NCI-H226 (cell line): Measurements from ENCODE around the gene PNPLA1.

Experiments used
- DNase-seq: peaks from one replicate; pipeline ENCODE4 v3.0.0-alpha.2; 2015

The PNPLA1 gene

GRCh38 chr6:36269834-36270705, at the start of gene PNPLA1:
Gene PNPLA1 (plus strand): TSS chr6:36270060. CDS start chr6:36270460, 400 bp downstream.
- DNase-seq, result peak; percentile 92

DNA sequence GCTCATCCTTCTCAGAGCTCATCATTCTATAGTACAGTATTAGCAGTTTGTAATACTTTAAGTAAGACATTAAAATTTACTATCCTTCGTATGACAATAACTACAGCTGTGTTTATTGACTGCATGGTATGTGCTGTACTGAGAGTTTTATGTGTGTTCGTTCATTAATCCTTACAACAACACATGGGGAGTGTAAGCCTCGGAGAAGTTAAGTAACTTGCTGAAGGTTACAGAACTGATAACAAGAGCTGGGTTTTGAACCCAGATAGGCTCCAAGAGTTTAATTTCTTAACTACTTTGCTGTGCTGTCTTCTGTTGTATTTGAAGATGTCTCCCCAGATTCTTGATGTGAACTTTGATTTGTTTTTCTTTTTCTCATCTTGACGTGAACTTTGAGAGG, 49.6 kb upstream of the PNPLA1 start:
- no peak for DNase-seq

GRCh38 chr6:36221674-36222073, 48.2 kb upstream of the PNPLA1 start:
- no peak for DNase-seq

GRCh38 chr6:36222924-36223323, 46.9 kb upstream of the PNPLA1 start:
- DNase-seq, result no peak

DNA sequence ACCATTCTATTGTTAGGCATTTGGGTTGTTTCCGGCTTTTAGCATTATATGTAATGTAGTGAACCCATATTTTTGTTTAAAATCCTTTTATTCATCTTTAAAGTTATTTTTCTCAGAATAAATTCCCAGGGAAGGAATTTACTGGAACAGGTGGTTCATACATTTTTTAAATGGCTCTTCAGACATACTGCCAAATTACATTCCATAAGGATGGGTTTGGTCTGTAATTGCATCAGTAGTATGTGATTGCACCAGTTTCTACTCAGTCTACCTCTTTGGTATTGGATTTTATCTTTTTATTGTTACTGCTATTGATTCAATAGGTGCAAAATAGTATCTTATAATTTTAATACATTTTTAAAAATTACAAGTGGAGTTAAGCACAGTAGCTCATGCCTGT, 46.2 kb upstream of the PNPLA1 start:
- no peak for DNase-seq

- no peak for DNase-seq
Measured at GRCh38 chr6:36224918-36225461, 44.9 kb upstream of the PNPLA1 start.

DNA sequence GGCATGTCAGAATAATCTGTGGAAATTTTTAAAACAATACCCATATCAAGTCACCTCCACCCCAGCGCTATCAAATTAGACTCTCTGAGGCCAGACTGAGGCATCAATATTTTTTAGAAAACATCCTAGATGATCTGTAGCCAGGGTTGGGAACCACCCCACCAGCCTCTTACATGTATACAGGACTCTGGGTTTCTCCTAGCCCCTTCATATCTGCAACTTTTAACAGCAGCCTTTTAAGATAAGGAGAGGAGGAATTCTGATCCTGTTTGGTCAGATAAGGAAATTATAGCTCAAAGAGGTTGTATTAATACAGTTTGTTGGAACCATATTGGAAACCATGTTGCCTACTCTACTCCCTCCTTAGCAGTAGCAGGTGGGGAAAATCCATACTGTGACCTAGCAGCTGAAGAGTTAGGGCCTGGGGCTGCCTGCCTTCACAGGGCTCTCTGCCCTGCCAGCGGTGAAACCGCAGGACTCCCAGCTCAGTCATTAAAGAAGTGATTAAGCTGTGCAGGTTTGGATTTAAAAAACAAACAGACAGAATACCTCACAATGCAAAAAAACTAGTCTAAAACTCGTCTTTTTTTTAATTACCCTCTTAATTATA, 43.3 kb upstream of the PNPLA1 start:
- no peak for DNase-seq

DNA sequence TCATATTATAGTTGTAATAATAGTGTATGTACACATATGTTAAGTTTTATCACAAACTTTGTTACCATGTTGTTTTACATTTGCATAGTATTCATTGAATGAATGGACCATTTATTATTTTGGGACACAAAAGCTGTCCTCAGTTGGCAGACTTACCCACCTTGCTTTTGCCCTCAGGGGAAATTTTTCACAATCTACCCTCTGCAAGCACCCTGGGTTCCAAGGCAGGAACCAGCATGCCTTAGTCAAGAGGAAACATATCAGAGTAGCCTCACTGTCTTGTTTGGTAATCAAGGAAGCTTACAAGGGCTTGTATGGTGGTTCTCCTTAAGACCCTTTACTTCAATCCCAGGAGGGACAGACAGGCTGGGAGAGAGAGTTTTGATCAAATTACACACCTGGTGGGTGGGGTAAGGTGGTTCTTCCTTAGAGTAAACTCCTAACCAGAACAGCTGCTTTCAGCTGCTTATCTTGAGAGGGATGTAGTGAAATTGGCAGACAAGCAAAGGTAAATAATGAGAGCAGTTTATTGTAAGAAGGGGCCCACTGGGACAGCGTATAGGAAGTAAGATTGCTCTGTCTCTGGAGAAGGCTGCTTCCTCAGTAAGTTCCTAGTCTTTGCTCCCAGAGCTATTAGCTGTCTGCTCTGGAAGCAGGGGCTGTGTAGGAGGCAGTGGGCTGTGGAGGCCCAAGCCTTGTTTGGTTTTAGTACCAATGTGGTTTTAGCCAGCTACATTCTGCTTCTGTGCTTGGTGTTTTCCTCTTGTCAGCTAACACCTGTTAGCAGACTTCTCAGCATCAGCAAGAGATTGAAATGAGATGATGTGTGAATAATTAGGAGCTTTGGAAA, 42.3 kb upstream of the PNPLA1 start:
- DNase-seq, result no peak

DNA sequence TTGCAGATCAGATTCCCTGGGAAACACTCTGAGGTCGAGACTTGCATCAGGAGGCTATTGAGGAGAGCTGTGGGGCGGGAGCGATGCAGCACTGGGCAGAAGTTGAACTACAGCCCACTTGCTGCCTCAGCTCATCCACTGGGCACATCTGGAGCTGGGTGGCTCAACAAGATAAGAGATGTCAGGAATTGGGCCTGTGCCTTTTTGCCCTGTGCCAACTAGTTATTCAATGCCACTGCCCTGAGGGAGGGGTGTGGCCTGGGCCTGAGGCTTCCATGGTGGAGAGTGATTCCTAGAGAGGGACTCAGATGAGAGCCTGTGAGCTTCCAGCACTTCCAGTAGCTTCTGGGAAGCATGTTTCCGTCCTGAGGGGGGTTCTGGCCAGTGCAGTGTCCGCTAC, 40.6 kb upstream of the PNPLA1 start:
- DNase-seq, result no peak

- DNase-seq, result no peak
Measured at GRCh38 chr6:36230371-36230770, 39.5 kb upstream of the PNPLA1 start.

- DNase-seq, result no peak
Measured at GRCh38 chr6:36232172-36232571, 37.7 kb upstream of the PNPLA1 start.

DNA sequence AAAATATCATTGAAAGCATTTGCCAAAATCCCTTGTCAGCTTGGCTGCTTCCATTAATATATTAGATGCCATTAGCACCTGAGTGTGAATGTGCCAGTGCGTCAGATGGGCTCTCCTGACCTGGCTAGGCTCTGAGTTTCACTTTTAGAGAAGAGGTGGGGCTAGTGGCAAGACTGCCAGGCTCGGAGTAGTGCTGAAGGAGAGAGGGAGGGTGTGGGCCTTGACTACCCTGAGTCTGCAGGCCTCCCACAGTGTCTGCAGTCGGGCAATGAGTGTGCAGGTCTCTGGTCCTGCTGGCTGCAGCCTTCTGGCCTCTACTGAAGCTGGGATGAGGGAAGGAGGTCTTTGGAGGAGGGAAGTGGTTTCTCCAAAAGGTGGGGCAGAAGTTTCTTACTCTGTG, 34.6 kb upstream of the PNPLA1 start:
- no peak for DNase-seq

GRCh38 chr6:36235862-36236261, 34.0 kb upstream of the PNPLA1 start:
- DNase-seq, result no peak

GRCh38 chr6:36239774-36240173, 30.1 kb upstream of the PNPLA1 start:
- no peak for DNase-seq

DNA sequence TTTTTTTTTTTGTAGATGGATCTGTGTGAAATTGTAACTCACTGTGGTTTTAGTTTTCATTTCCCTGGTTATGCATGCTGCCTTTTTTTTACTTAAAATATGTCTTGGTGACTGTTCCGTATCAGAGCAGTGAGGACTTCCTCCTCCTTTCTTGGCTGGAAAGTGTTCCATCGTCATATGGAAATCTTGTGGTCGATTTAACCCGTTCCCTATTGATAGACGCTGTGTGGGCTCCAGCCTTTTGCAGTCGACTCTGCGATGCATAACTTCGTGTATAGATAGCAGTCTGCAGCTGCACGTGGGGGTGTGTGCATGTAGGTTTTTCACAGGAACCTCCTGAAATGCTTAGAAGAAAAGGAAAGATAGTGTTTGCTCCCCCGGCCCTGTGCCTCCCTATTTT, 28.1 kb upstream of the PNPLA1 start:
- DNase-seq, result no peak

- no peak for DNase-seq
Measured at GRCh38 chr6:36242161-36242560, 27.7 kb upstream of the PNPLA1 start.

DNA sequence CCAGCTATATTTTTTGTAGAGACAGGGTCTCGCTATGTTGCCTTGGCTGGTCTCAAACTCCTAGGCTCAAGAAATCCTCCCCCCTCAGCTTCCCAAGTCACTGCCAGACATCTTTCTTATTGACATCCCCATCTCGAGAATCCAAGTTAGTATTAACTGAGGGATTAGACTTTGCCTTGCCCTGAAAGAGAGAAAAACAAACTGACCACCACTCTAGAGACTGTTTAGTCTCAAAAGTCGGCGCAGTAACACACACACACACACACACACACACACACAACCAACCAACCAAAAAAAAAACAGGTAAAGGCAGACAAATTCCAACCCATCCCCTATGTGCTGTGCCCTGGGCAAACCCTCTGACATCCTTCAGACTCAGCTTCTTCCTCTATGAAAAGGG, 27.2 kb upstream of the PNPLA1 start:
- DNase-seq, result no peak

GRCh38 chr6:36243562-36244212, 26.2 kb upstream of the PNPLA1 start:
- no peak for DNase-seq

GRCh38 chr6:36244641-36245280, 25.1 kb upstream of the PNPLA1 start:
- DNase-seq, result peak; percentile 61

DNA sequence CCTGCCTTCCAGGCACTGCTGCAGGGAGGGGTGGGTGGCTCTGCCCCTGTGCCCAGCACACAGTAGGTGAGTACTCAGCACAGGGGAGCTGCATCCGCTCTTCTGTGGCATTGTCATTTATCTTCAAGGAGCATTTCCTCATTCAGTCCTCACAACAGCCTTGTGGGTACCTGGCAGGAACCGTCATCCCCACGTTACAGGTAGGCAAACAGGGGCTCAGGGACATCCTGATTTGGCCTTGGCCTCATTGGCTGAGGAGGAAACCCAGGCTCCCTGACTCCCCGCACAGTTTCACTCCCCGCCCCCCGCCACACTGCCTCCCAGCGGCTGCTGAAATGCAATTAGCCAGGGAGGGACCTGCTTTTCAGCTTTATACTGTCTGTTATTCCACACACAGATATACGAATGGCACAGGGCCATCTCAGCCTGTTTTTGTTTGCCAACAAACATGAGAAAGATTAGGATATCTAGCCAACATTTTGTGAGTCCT, 24.2 kb upstream of the PNPLA1 start:
- DNase-seq, result no peak

DNA sequence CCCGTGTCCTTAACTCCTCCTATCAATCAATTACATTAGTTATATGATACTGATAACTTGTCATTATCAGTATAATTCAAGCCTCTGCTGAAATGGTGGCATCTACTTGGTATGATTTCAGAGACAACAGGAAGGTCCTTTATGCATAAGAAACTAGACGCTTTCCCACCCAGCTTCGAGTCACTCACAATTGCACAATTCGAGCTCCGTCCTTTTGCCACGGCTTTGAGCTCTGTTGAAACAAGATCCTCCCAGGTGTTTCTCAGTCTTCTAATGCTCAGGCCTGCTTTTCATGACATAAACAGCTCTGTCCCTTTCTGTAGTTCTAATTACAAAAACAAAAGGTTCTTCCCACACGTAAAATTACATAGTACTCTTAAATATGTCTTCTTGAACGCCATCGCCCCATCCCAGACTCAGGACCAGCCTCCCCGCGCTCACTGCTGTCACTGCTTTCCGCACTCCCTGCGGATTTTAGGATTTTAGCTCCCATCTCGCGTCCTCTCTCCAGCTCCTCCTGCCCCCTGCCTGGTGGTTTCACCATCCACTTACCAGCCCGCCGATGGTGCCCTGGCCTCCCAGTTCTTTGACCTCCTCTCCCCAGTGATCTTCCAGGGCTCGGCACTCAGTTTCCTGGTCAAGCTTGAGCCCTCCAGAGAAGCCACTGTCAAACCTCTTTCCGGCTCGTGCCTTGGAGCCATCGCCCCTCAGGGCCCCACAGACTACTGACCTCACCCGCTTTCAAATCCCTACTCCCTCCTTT, 23.2 kb upstream of the PNPLA1 start:
- no peak for DNase-seq
